GM23248 (cell line): ENCODE data around the gene TBXAS1. TPM values are rescaled to one million over a fixed set of nuclear protein-coding genes. Genes with fewer than 3 reads are reported as not detected.

Experiments used
- DNase-seq: peaks from one replicate; pipeline ENCODE4 v3.0.0-alpha.2; 2015
- H2AFZ ChIP-seq: fragments of 200-600 bp; sonication (generic); 2 replicates; pipeline ENCODE4 v1.6.1; 2016; ENCODE audit warnings: antibody characterized with exemption
- H3F3A ChIP-seq: fragments of 200-600 bp; sonication (generic); 2 replicates; pipeline ENCODE4 v1.6.1; 2016; ENCODE audit warnings: mild to moderate bottlenecking, antibody characterized with exemption, mixed run types; ENCODE audit not compliant: insufficient read depth
- H3K27ac ChIP-seq: fragments of 200-600 bp; sonication (generic); 2 replicates; pipeline ENCODE4 v1.5.1; 2016; ENCODE audit warnings: mild to moderate bottlenecking
- H3K27me3 ChIP-seq: fragments of 200-600 bp; sonication (generic); replicated peaks from 2 replicates; pipeline ENCODE4 v1.6.1; 2016; ENCODE audit warnings: mild to moderate bottlenecking; ENCODE audit not compliant: insufficient read depth
- H3K36me3 ChIP-seq: fragments of 200-600 bp; sonication (generic); 2 replicates; pipeline ENCODE4 v1.6.1; 2016; ENCODE audit warnings: low read depth, mild to moderate bottlenecking
- H3K4me1 ChIP-seq: fragments of 200-600 bp; sonication (generic); 2 replicates; pipeline ENCODE4 v1.6.1; 2016; ENCODE audit warnings: mild to moderate bottlenecking; ENCODE audit not compliant: insufficient read depth
- H3K4me2 ChIP-seq: fragments of 200-600 bp; sonication (generic); one replicate; pipeline ENCODE4 v1.6.1; 2016; ENCODE audit warnings: mild to moderate bottlenecking; ENCODE audit not compliant: unreplicated experiment
- H3K4me3 ChIP-seq: fragments of 200-600 bp; sonication (generic); 2 replicates; pipeline ENCODE4 v1.5.1; 2016; ENCODE audit warnings: mild to moderate bottlenecking
- H3K79me2 ChIP-seq: fragments of 200-600 bp; sonication (generic); 2 replicates; pipeline ENCODE4 v1.6.1; 2016; ENCODE audit warnings: mild to moderate bottlenecking; ENCODE audit not compliant: insufficient read depth
- H3K9ac ChIP-seq: fragments of 200-600 bp; sonication (generic); 2 replicates; pipeline ENCODE4 v1.6.1; 2016; ENCODE audit warnings: mild to moderate bottlenecking
- H3K9me2 ChIP-seq: fragments of 200-600 bp; sonication (generic); 2 replicates; pipeline ENCODE4 v1.6.1; 2016; ENCODE audit warnings: mixed run types, mild to moderate bottlenecking, moderate library complexity; ENCODE audit not compliant: insufficient read depth
- H3K9me3 ChIP-seq: fragments of 200-600 bp; sonication (generic); one replicate; pipeline ENCODE4 v1.6.1; 2017; ENCODE audit warnings: low read depth
- H4K20me1 ChIP-seq: fragments of 200-600 bp; sonication (generic); 2 replicates; pipeline ENCODE4 v1.6.0; 2016; ENCODE audit not compliant: insufficient read depth
- EZH2 ChIP-seq: fragments of 200-600 bp; sonication (generic); IDR thresholded peaks from 2 replicates; pipeline ENCODE4 v1.6.1; 2018; ENCODE audit warnings: antibody characterized with exemption, mild to moderate bottlenecking; ENCODE audit not compliant: insufficient read depth, poor library complexity, severe bottlenecking
- EZH2phosphoT487 ChIP-seq: fragments of 200-600 bp; sonication (generic); IDR thresholded peaks from 2 replicates; pipeline ENCODE4 v1.6.1; 2018; ENCODE audit warnings: antibody characterized with exemption, moderate library complexity, mild to moderate bottlenecking, low read depth; ENCODE audit not compliant: insufficient read depth
- WGBS, 2 experiments: methylation state at CpG; one replicate each; pipeline ENCODE4 v1.1.6; 2015 to 2017; ENCODE audit warnings: low lambda C conversion rate in 2 of 2, low coverage in 1 of 2; ENCODE audit errors: missing lambda C conversion rate in 2 of 2; 5-methylcytosine and 5-hydroxymethylcytosine counted together
- in situ Hi-C: fragments of 300-500 bp; cut with MboI; formaldehyde crosslinking; loops from 2 replicates; pipeline ENCODE4 v1.15.0; 2020
- polyA plus RNA-seq: library from polyadenylated mRNA; unstranded; fragments of >200 nt; fragmentation: Nextera tagmentation; extraction: Ambion mirVana; gene quantifications from 2 replicates; pipeline ENCODE4 v1.2.1, GENCODE V29; 2016
- total RNA-seq: library from RNA; depleted of rRNA; stranded (reverse); fragments of >200 nt; shearing (Covaris generic); gene quantifications from 2 replicates; pipeline ENCODE4 v1.2.3, GENCODE V29; 2014

TBXAS1 gene
- total and polyA plus RNA-seq, 2 experiments from 2014 or later, result 0.49 TPM; not detected in 1

GRCh38 chr7:139943401-139943800 lies 114.3 kb downstream of the TBXAS1 start:
- TF ChIP-seq EZH2phosphoT487 (no peak), EZH2 (no peak)
- no peaks in the 10 kb centered on the region for H3K79me2 ChIP-seq

GRCh38 chr7:139944248-139944647 lies 115.2 kb downstream of the TBXAS1 start:
- no peak overlapping the region for H3K9ac ChIP-seq
- peaks cover 13% of the 10 kb centered on the region; the same call in 1 of the 2 replicates for H3K27me3 ChIP-seq
- TF ChIP-seq EZH2, result no peak
- TF ChIP-seq EZH2phosphoT487, result no peak
- H3K9me2 ChIP-seq, result no peaks in the 10 kb centered on the region
- H3F3A ChIP-seq, result no peaks in the 10 kb centered on the region
- no peak overlapping the region for H2AFZ ChIP-seq
- H3K4me2 ChIP-seq, result no peak overlapping the region
- peaks cover 7% of the 10 kb centered on the region; the same call in 1 of the 2 replicates for H3K4me1 ChIP-seq
- H4K20me1 ChIP-seq, result no peaks in the 10 kb centered on the region
- H3K79me2 ChIP-seq, result no peaks in the 10 kb centered on the region
- H3K27ac ChIP-seq, result no peak overlapping the region
- no peak for DNase-seq
- in situ Hi-C loops, result no loop called here
- no peaks in the 10 kb centered on the region for H3K36me3 ChIP-seq
- H3K9me3 ChIP-seq, result no peaks in the 10 kb centered on the region
- WGBS, 2 experiments, result 48 to 61% methylated on average over 3 of the region's 3 CpGs
- no peak overlapping the region for H3K4me3 ChIP-seq

More at GRCh38 chr7:139943401-139943800, 114.3 kb downstream of the TBXAS1 start:
- Histone ChIP-seq H3K9me3 (no peaks in the 10 kb centered on the region), H3F3A (no peaks in the 10 kb centered on the region), H3K4me3 (no peak overlapping the region), H3K9me2 (no peaks in the 10 kb centered on the region), H3K4me1 (peaks cover 7% of the 10 kb centered on the region; the same call in 1 of the 2 replicates), H3K4me2 (no peak overlapping the region), H3K9ac (no peak overlapping the region), H3K36me3 (no peaks in the 10 kb centered on the region), H3K27ac (no peak overlapping the region), H4K20me1 (no peaks in the 10 kb centered on the region), H2AFZ (no peak overlapping the region), H3K27me3 (peaks cover 13% of the 10 kb centered on the region; the same call in 1 of the 2 replicates)
- 78 to 83% methylated on average over 4 of the region's 4 CpGs for WGBS, 2 experiments
- in situ Hi-C loops, result no loop called here
- no peak for DNase-seq

- Histone ChIP-seq H4K20me1 (no peaks in the 10 kb centered on the region), H3K4me3 (no peak overlapping the region), H3K4me2 (no peak overlapping the region), H3K27me3 (peaks cover 13% of the 10 kb centered on the region; the same call in 1 of the 2 replicates), H3K9ac (no peak overlapping the region), H3K4me1 (peaks cover 7% of the 10 kb centered on the region; the same call in 1 of the 2 replicates), H3F3A (no peaks in the 10 kb centered on the region), H3K36me3 (no peaks in the 10 kb centered on the region), H2AFZ (no peak overlapping the region), H3K79me2 (no peaks in the 10 kb centered on the region), H3K9me3 (no peaks in the 10 kb centered on the region), H3K9me2 (no peaks in the 10 kb centered on the region), H3K27ac (no peak overlapping the region)
- TF ChIP-seq EZH2, result no peak
- no peak for TF ChIP-seq EZH2phosphoT487
- no peak for DNase-seq
- in situ Hi-C loops, result no loop called here
- WGBS, 2 experiments, result 15 to 19% methylated on average over 2 of the region's 2 CpGs
Measured at GRCh38 chr7:139946533-139946932, 117.5 kb downstream of the TBXAS1 start.

GRCh38 chr7:139947021-139947420 lies 118.0 kb downstream of the TBXAS1 start:
- H3K4me3 ChIP-seq, result no peak overlapping the region
- H2AFZ ChIP-seq, result no peak overlapping the region
- no peaks in the 10 kb centered on the region for H3K9me3 ChIP-seq
- no peaks in the 10 kb centered on the region for H3K9me2 ChIP-seq
- WGBS, 2 experiments, result 73% methylated on average over 3 of the region's 3 CpGs
- H3K36me3 ChIP-seq, result no peaks in the 10 kb centered on the region
- in situ Hi-C loops, result no loop called here
- no peaks in the 10 kb centered on the region for H3F3A ChIP-seq
- H3K4me1 ChIP-seq, result peaks cover 7% of the 10 kb centered on the region; the same call in 1 of the 2 replicates
- TF ChIP-seq EZH2 (no peak), EZH2phosphoT487 (no peak)
- no peaks in the 10 kb centered on the region for H3K79me2 ChIP-seq
- no peaks in the 10 kb centered on the region for H4K20me1 ChIP-seq
- H3K27me3 ChIP-seq, result peaks cover 15% of the 10 kb centered on the region; the same call in 1 of the 2 replicates
- no peak for DNase-seq
- H3K27ac ChIP-seq, result no peak overlapping the region
- H3K4me2 ChIP-seq, result no peak overlapping the region
- H3K9ac ChIP-seq, result no peak overlapping the region

- H3K4me3 ChIP-seq, result no peak overlapping the region
- H3K9me3 ChIP-seq, result no peaks in the 10 kb centered on the region
- no peaks in the 10 kb centered on the region for H3K79me2 ChIP-seq
- no peaks in the 10 kb centered on the region for H4K20me1 ChIP-seq
- no peaks in the 10 kb centered on the region for H3F3A ChIP-seq
- 64 to 71% methylated on average over 2 of the region's 2 CpGs for WGBS, 2 experiments
- H3K9me2 ChIP-seq, result no peaks in the 10 kb centered on the region
- H3K9ac ChIP-seq, result no peak overlapping the region
- TF ChIP-seq EZH2 (no peak), EZH2phosphoT487 (no peak)
- peaks cover 24% of the 10 kb centered on the region; the same call in 1 of the 2 replicates for H3K27me3 ChIP-seq
- no peak overlapping the region for H2AFZ ChIP-seq
- no peak overlapping the region for H3K4me2 ChIP-seq
- in situ Hi-C loops, result no loop called here
- DNase-seq, result no peak
- no peaks in the 10 kb centered on the region for H3K4me1 ChIP-seq
- H3K36me3 ChIP-seq, result no peaks in the 10 kb centered on the region
- no peak overlapping the region for H3K27ac ChIP-seq
Measured at GRCh38 chr7:139948167-139948566, 119.1 kb downstream of the TBXAS1 start.
